A673 (cell line): Measurements from ENCODE around the gene MARCHF5. TPM values are rescaled to one million over a fixed set of nuclear protein-coding genes. Genes with fewer than 3 reads are reported as not detected.

Source experiments
- BruUV-seq: library from RNA; stranded (reverse); fragments of 400-500 nt; replicated peaks from 2 replicates; lab custom pipeline; 2021; lab: Mats Ljungman, UMichigan
- CTCF ChIA-PET: fragments of 300-600 bp; sonication (Branson Sonifier 250); formaldehyde crosslinking; loops from one replicate; lab custom pipeline; 2022; ENCODE audit warnings: antibody characterized with exemption; lab: Charles Lee
- POLR2A ChIA-PET: fragments of 300-600 bp; sonication (Branson Sonifier 250); formaldehyde crosslinking; loops from one replicate; lab custom pipeline; 2022; ENCODE audit warnings: antibody characterized with exemption; ENCODE audit not compliant: low non-redundant PET; lab: Charles Lee
- DNase-seq: peaks from one replicate; pipeline ENCODE4 v3.0.0-alpha.2; 2015; ENCODE audit warnings: low spot score
- H3K27ac ChIP-seq: fragments of 200-600 bp; sonication (generic); 2 replicates; pipeline ENCODE4 v1.5.1; 2016; ENCODE audit warnings: mixed run types, low read depth, mild to moderate bottlenecking, mixed read lengths, antibody characterized with exemption, low read length; ENCODE audit not compliant: poor library complexity, severe bottlenecking
- H3K27me3 ChIP-seq: fragments of 200-600 bp; sonication (generic); replicated peaks from 2 replicates; pipeline ENCODE4 v1.6.1; 2017; ENCODE audit warnings: mixed run types, low read depth, mild to moderate bottlenecking, mixed read lengths, antibody characterized with exemption, low read length; ENCODE audit not compliant: insufficient read depth, poor library complexity
- H3K36me3 ChIP-seq: fragments of 200-600 bp; sonication (generic); 2 replicates; pipeline ENCODE4 v1.6.1; 2016; ENCODE audit warnings: mixed run types, mild to moderate bottlenecking, mixed read lengths, antibody characterized with exemption, low read length; ENCODE audit not compliant: insufficient read depth, poor library complexity, severe bottlenecking
- H3K4me1 ChIP-seq: fragments of 200-600 bp; sonication (generic); 2 replicates; pipeline ENCODE4 v1.6.1; 2017; ENCODE audit warnings: mixed run types, mild to moderate bottlenecking, mixed read lengths, antibody characterized with exemption, low read length; ENCODE audit not compliant: insufficient read depth, poor library complexity, severe bottlenecking
- H3K4me3 ChIP-seq: fragments of 200-600 bp; sonication (generic); 2 replicates; pipeline ENCODE4 v1.5.1; 2016; ENCODE audit warnings: low read depth, mixed run types, mild to moderate bottlenecking, mixed read lengths, low read length; ENCODE audit not compliant: poor library complexity, severe bottlenecking
- H3K9me3 ChIP-seq: fragments of 200-600 bp; sonication (generic); 2 replicates; pipeline ENCODE4 v1.6.1; 2016; ENCODE audit warnings: mixed run types, low read depth, mild to moderate bottlenecking, mixed read lengths, antibody characterized with exemption, low read length; ENCODE audit not compliant: poor library complexity, severe bottlenecking
- EZH2 ChIP-seq: fragments of 200-600 bp; sonication (generic); IDR thresholded peaks from 2 replicates; pipeline ENCODE4 v1.6.1; 2017; ENCODE audit warnings: borderline replicate concordance, low read depth, mild to moderate bottlenecking, mixed read lengths, antibody characterized with exemption, low read length; ENCODE audit not compliant: poor library complexity, severe bottlenecking
- intact Hi-C: fragments of 100-400 bp; cut with micrococcal nuclease; formaldehyde crosslinking; loops from one replicate; pipeline ENCODE4 v1.10.0; 2022; ENCODE audit not compliant: unreplicated experiment
- total RNA-seq: library from RNA; stranded (reverse); gene quantifications from 2 replicates; pipeline ENCODE4 v1.2.3, GENCODE V29; 2021
- TF ChIP-seq, protein P1 (sequence below): fragments of 300-800, 200-600 bp; sonication (generic); conservative IDR thresholded peaks from 2 replicates; pipeline ENCODE4 v1.5.1; 2017; ENCODE audit warnings: low read depth, mild to moderate bottlenecking, antibody characterized with exemption, low read length, moderate library complexity, mixed read lengths

MARCHF5 gene
- total RNA-seq, 1 experiment from 2014 or later = 79.9 TPM

DNA sequence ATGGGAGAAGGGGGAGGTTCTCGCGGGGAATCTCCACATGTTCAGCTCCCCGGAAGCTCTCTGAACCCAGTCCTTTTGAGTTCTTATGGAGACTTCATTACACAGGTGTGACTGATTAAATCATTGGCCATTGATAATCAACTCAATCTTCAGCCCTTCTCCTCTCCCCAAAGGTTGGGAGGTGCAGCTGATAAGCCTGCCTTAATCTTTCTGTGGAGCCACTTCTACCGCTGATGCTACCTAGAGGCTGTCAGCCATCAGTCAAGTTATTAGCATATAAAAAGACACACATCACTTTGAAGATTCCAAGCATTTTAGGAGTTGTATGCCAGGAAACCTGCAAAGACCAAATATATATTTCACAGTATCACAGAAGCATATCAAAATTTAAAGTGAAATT is 91.7 kb downstream of the MARCHF5 start:
- POLR2A ChIA-PET = no interaction called here
- H3K27ac ChIP-seq = no peak overlapping the region
- intact Hi-C loops = no loop called here

DNA sequence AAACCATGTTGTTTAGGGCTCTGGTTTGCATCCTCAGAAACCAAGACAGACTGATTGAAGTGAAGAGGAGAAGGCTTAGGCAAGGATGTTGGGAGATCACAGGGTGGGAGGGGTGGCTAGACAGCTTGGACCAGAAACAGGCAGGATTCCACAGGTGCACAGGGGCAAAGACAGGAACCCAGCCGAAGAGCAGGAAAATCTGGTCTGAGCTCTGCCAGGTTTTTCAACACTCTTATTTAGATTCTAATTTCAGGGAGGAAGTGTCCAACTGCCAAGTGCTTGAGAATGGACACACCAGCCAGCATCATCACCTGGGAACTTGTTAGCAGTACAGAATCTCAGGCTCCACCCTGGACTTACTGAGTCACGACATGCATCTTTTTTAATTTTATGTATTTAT is 93.8 kb downstream of the MARCHF5 start:
- H3K27ac ChIP-seq = no peak overlapping the region
- H3K27me3 ChIP-seq = no peaks in the 10 kb centered on the region
- BruUV-seq = no TSS peak
- no peaks in the 10 kb centered on the region for H3K9me3 ChIP-seq
- no peak for TF ChIP-seq EZH2
- TF ChIP-seq, protein P1, sequence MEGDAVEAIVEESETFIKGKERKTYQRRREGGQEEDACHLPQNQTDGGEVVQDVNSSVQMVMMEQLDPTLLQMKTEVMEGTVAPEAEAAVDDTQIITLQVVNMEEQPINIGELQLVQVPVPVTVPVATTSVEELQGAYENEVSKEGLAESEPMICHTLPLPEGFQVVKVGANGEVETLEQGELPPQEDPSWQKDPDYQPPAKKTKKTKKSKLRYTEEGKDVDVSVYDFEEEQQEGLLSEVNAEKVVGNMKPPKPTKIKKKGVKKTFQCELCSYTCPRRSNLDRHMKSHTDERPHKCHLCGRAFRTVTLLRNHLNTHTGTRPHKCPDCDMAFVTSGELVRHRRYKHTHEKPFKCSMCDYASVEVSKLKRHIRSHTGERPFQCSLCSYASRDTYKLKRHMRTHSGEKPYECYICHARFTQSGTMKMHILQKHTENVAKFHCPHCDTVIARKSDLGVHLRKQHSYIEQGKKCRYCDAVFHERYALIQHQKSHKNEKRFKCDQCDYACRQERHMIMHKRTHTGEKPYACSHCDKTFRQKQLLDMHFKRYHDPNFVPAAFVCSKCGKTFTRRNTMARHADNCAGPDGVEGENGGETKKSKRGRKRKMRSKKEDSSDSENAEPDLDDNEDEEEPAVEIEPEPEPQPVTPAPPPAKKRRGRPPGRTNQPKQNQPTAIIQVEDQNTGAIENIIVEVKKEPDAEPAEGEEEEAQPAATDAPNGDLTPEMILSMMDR = no peak
- no peaks in the 10 kb centered on the region for H3K36me3 ChIP-seq
- no peak overlapping the region for H3K4me3 ChIP-seq
- intact Hi-C loops = no loop called here
- POLR2A ChIA-PET = no interaction called here
- CTCF ChIA-PET = no interaction called here
- DNase-seq = no peak
- no peaks in the 10 kb centered on the region for H3K4me1 ChIP-seq

More for the DNA sequence above, 91.7 kb downstream of the MARCHF5 start:
- Histone ChIP-seq H3K9me3 (no peaks in the 10 kb centered on the region), H3K27me3 (no peaks in the 10 kb centered on the region), H3K36me3 (no peaks in the 10 kb centered on the region), H3K4me3 (no peak overlapping the region), H3K4me1 (no peaks in the 10 kb centered on the region)
- DNase-seq = no peak
- no peak for TF ChIP-seq EZH2
- TF ChIP-seq, protein P1 = no peak
- no TSS peak for BruUV-seq
- CTCF ChIA-PET = no interaction called here

DNA sequence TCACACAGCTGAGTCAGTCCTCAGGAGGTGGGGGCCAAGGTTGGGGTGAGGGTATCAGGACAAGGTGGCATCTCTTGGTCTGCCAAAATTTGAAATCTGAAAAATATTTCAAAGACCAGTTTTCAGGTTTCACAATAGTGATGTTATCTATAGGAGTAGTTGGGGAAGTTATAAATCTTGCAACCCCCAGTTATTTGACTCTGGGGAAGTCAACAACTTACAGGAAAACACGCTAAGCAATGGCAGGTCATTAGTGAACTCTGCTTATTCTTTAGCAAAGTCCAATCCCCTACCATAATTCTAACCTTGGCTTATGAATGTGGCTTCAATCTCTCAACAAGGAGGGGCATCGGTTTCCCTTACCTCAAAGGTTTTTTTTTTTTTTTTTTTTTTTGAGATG is 94.9 kb downstream of the MARCHF5 start:
- CTCF ChIA-PET = no interaction called here
- DNase-seq = no peak
- TF ChIP-seq EZH2 = no peak
- TF ChIP-seq, protein P1 = no peak

More for the DNA sequence above, 94.9 kb downstream of the MARCHF5 start:
- Histone ChIP-seq H3K4me3 (no peak overlapping the region), H3K27ac (no peak overlapping the region), H3K9me3 (no peaks in the 10 kb centered on the region), H3K36me3 (no peaks in the 10 kb centered on the region), H3K4me1 (no peaks in the 10 kb centered on the region), H3K27me3 (no peaks in the 10 kb centered on the region)
- POLR2A ChIA-PET = no interaction called here
- intact Hi-C loops = no loop called here
- no TSS peak for BruUV-seq
